Islet of Langerhans (tissue), 1 donor: ENCODE data around the gene TMEM176B.

Experiments
- FAIRE-seq: peaks from one replicate; lab custom pipeline; 2011; peaks lifted over from hg19 to GRCh38; lab: Jason Lieb, UNC

The TMEM176B gene

DNA sequence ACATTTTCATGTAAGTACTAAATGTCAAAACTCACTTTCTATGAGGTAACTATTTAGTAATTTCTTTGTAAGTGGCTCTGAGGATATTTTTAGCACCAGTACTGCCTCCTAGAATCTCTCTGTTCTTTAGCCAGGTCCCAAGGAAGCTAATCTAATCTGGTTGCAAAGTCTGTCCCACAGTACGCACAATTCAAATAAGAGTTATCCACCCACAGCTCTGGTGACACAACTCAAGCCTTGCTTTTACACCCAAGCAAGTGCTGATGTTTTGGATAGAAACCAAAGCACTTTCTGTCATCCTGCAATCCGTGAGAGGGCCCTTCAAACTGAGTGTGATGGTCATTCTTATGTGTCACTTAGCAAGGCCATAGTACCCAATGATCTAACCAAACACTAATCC, 48.5 kb downstream of the TMEM176B start:
- FAIRE-seq = no peak

DNA sequence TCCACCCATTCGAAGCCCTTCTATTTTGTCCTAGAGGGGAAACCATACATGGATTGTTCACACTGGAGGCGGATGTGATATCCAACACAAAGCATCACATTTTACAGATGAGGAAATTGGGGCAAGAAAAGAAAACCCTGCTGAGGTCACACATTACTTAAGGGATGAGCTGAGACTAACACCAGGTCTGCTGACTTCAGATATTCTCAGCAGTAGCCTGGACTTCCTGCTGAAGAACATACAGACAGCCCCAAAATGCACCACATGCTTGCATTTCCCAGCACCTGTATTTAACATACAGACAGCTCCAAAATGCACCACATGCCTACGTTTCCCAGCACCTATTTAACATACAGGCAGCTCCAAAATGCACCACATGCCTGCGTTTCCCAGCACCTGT, 51.8 kb downstream of the TMEM176B start:
- no peak for FAIRE-seq

DNA sequence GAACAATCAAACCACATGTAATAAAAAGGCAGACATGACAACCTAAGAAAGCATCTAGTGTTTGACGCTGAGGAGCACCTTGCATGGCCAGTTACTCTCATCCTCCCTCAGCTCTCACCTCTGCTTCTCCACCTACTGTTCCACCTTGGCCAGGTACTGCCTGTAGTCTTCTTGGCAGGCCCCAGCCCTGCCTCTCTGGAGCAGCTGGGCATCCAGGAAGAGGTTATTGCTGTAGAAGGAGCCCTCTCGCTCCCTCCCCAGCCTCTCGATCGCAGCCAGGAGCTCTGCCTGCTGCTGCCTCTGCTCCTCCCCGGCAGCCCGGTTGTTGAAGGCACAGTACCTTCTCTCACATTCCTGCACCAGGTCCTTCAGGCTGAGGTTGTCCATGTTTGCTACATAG, 53.2 kb downstream of the TMEM176B start:
- no peak for FAIRE-seq

DNA sequence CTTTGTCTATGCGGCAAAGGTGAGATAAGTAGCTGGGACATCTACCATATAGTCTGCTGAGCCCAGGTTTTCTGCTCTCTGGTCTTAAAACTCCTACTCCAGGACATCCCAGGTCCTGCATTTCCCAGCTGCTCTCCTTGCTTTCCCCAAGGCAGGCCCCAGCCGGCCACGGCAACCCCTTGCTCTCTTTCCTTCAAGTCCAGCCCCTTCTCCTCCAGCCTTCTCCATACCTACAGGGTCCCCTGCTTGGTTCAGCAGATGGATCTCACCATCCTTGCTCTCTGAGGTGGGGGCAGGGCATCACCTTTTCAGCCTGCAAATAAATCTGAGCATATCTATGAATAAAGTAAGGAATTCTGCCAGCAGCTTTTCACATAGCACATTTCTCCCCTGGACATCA, 54.3 kb downstream of the TMEM176B start:
- FAIRE-seq = no peak

DNA sequence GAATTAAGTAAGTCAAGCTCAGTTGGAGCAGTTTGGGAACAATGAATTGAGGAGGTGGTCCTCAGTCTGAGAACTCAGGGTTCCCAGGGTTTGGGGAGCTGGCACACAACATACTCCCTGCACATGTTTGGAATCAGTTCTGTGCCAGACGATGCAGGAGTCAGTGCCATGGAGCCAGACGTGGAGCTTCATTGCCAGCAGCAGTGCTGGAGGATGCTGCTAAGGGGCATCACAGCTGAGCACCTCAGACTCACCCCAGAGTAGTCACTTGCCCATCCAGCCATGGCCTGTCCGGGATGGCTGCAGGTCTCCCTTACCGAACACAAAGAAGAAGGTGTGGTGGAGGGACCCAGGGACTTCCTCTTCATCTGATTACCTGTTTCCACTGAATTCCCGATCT, 55.1 kb downstream of the TMEM176B start:
- no peak for FAIRE-seq

DNA sequence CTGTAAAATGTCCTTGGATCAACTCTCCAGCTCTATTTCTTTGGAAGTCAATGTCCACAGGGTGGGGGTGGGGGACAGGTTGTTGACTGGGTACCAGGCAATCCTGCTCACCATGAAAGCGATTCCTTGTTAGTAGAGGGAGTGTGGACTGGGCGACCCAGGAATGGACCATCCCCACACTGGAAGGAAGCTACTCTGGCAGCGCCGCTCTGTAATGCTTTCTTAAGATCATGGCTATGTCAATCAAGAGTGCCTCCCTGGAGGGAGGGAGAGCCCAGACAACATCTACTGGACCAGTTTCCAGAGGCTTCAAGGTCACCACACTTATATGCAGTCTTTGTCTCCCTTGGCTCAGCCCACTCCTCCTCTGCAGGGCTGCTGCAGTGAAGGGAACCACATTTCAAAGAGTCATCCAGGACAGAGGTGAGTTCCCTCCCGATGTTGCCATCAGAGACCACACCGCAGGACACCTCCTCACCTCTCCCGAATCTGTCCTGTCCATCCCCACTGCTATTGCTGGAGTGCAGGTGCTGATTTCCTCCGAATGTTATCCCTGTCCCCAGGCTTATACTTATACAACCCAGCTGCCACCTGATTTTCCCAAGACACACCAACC, 56.0 kb downstream of the TMEM176B start:
- FAIRE-seq = no peak

DNA sequence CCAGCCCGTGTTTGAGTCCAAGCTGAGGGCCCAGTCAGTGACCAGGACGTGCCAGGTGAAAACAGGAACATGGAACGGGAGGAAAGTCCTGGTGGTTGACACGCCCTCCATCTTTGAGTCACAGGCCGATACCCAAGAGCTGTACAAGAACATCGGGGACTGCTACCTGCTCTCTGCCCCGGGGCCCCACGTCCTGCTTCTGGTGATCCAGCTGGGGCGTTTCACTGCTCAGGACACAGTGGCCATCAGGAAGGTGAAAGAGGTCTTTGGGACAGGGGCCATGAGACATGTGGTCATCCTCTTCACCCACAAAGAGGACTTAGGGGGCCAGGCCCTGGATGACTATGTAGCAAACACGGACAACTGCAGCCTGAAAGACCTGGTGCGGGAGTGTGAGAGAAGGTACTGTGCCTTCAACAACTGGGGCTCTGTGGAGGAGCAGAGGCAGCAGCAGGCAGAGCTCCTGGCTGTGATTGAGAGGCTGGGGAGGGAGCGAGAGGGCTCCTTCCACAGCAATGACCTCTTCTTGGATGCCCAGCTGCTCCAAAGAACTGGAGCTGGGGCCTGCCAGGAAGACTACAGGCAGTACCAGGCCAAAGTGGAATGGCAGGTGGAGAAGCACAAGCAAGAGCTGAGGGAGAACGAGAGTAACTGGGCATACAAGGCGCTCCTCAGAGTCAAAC, 57.7 kb downstream of the TMEM176B start:
- FAIRE-seq = no peak
